AG09319 (cell line): ENCODE data around the gene SPIRE1.

Source experiments
- DNase-seq: peaks from one replicate; pipeline ENCODE4 v3.0.0-alpha.2; 2010; ENCODE audit warnings: low read depth; ENCODE audit errors: extremely low read depth
- CTCF ChIP-seq: IDR thresholded peaks from 2 replicates; pipeline ENCODE4 v1.5.1; 2011; ENCODE audit warnings: low read depth, mild to moderate bottlenecking, inconsistent platforms, low read length, moderate library complexity

The SPIRE1 gene

GRCh38 chr18:12431561-12431960 is 226.3 kb downstream of the SPIRE1 start:
- DNase-seq = no peak
- no peak for TF ChIP-seq CTCF

GRCh38 chr18:12430137-12430990 is 227.5 kb downstream of the SPIRE1 start:
- no peak for TF ChIP-seq CTCF

GRCh38 chr18:12429556-12429955 is 228.4 kb downstream of the SPIRE1 start:
- DNase-seq = no peak
- TF ChIP-seq CTCF = no peak

More at GRCh38 chr18:12430137-12430990, 227.5 kb downstream of the SPIRE1 start:
- no peak for DNase-seq

GRCh38 chr18:12428923-12429322 is 229.0 kb downstream of the SPIRE1 start:
- TF ChIP-seq CTCF = no peak
- DNase-seq = no peak

- no peak for TF ChIP-seq CTCF
- no peak for DNase-seq
Observed at GRCh38 chr18:12426924-12427323, 231.0 kb downstream of the SPIRE1 start.

GRCh38 chr18:12424252-12424651 is 233.7 kb downstream of the SPIRE1 start:
- DNase-seq = no peak
- TF ChIP-seq CTCF = no peak

- no peak for DNase-seq
Observed at GRCh38 chr18:12423820-12424219, 234.1 kb downstream of the SPIRE1 start.

More at GRCh38 chr18:12423820-12424219, 234.1 kb downstream of the SPIRE1 start:
- no peak for TF ChIP-seq CTCF
